A673 (cell line): ENCODE data around the gene CELSR3. TPM values are rescaled to one million over a fixed set of nuclear protein-coding genes. Genes with fewer than 3 reads are reported as not detected.

Experiments
- BruUV-seq: library from RNA; stranded (reverse); fragments of 400-500 nt; replicated peaks from 2 replicates; lab custom pipeline; 2021; lab: Mats Ljungman, UMichigan
- CTCF ChIA-PET: fragments of 300-600 bp; sonication (Branson Sonifier 250); formaldehyde crosslinking; loops from one replicate; lab custom pipeline; 2022; ENCODE audit warnings: antibody characterized with exemption; lab: Charles Lee
- POLR2A ChIA-PET: fragments of 300-600 bp; sonication (Branson Sonifier 250); formaldehyde crosslinking; loops from one replicate; lab custom pipeline; 2022; ENCODE audit warnings: antibody characterized with exemption; ENCODE audit not compliant: low non-redundant PET; lab: Charles Lee
- DNase-seq: peaks from one replicate; pipeline ENCODE4 v3.0.0-alpha.2; 2015; ENCODE audit warnings: low spot score
- H3K27ac ChIP-seq: fragments of 200-600 bp; sonication (generic); 2 replicates; pipeline ENCODE4 v1.5.1; 2016; ENCODE audit warnings: mixed run types, low read depth, mild to moderate bottlenecking, mixed read lengths, antibody characterized with exemption, low read length; ENCODE audit not compliant: poor library complexity, severe bottlenecking
- H3K27me3 ChIP-seq: fragments of 200-600 bp; sonication (generic); replicated peaks from 2 replicates; pipeline ENCODE4 v1.6.1; 2017; ENCODE audit warnings: mixed run types, low read depth, mild to moderate bottlenecking, mixed read lengths, antibody characterized with exemption, low read length; ENCODE audit not compliant: insufficient read depth, poor library complexity
- H3K36me3 ChIP-seq: fragments of 200-600 bp; sonication (generic); 2 replicates; pipeline ENCODE4 v1.6.1; 2016; ENCODE audit warnings: mixed run types, mild to moderate bottlenecking, mixed read lengths, antibody characterized with exemption, low read length; ENCODE audit not compliant: insufficient read depth, poor library complexity, severe bottlenecking
- H3K4me1 ChIP-seq: fragments of 200-600 bp; sonication (generic); 2 replicates; pipeline ENCODE4 v1.6.1; 2017; ENCODE audit warnings: mixed run types, mild to moderate bottlenecking, mixed read lengths, antibody characterized with exemption, low read length; ENCODE audit not compliant: insufficient read depth, poor library complexity, severe bottlenecking
- H3K4me3 ChIP-seq: fragments of 200-600 bp; sonication (generic); 2 replicates; pipeline ENCODE4 v1.5.1; 2016; ENCODE audit warnings: low read depth, mixed run types, mild to moderate bottlenecking, mixed read lengths, low read length; ENCODE audit not compliant: poor library complexity, severe bottlenecking
- H3K9me3 ChIP-seq: fragments of 200-600 bp; sonication (generic); 2 replicates; pipeline ENCODE4 v1.6.1; 2016; ENCODE audit warnings: mixed run types, low read depth, mild to moderate bottlenecking, mixed read lengths, antibody characterized with exemption, low read length; ENCODE audit not compliant: poor library complexity, severe bottlenecking
- CTCF ChIP-seq: fragments of 300-800, 200-600 bp; sonication (generic); conservative IDR thresholded peaks from 2 replicates; pipeline ENCODE4 v1.5.1; 2017; ENCODE audit warnings: low read depth, mild to moderate bottlenecking, antibody characterized with exemption, low read length, moderate library complexity, mixed read lengths
- EZH2 ChIP-seq: fragments of 200-600 bp; sonication (generic); IDR thresholded peaks from 2 replicates; pipeline ENCODE4 v1.6.1; 2017; ENCODE audit warnings: borderline replicate concordance, low read depth, mild to moderate bottlenecking, mixed read lengths, antibody characterized with exemption, low read length; ENCODE audit not compliant: poor library complexity, severe bottlenecking
- intact Hi-C: fragments of 100-400 bp; cut with micrococcal nuclease; formaldehyde crosslinking; loops from one replicate; pipeline ENCODE4 v1.10.0; 2022; ENCODE audit not compliant: unreplicated experiment
- total RNA-seq: library from RNA; stranded (reverse); gene quantifications from 2 replicates; pipeline ENCODE4 v1.2.3, GENCODE V29; 2021

Gene CELSR3
- total RNA-seq, 1 experiment from 2014 or later: 1.2 TPM

GRCh38 chr3:48642605-48643004 lies 20.1 kb downstream of the CELSR3 start:
- no peaks in the 10 kb centered on the region for H3K9me3 ChIP-seq
- H3K36me3 ChIP-seq: no peaks in the 10 kb centered on the region
- CTCF ChIA-PET: no interaction called here
- no peak for TF ChIP-seq CTCF
- no peak for TF ChIP-seq EZH2
- intact Hi-C loops: no loop called here
- no peaks in the 10 kb centered on the region for H3K27me3 ChIP-seq
- POLR2A ChIA-PET: no interaction called here
- no peak overlapping the region for H3K4me3 ChIP-seq
- DNase-seq: no peak
- H3K27ac ChIP-seq: no peak overlapping the region
- no peaks in the 10 kb centered on the region for H3K4me1 ChIP-seq
- BruUV-seq: no TSS peak

- Histone ChIP-seq H3K27ac (no peak overlapping the region), H3K4me3 (no peak overlapping the region), H3K27me3 (no peaks in the 10 kb centered on the region), H3K9me3 (no peaks in the 10 kb centered on the region), H3K4me1 (no peaks in the 10 kb centered on the region), H3K36me3 (no peaks in the 10 kb centered on the region)
- intact Hi-C loops: no loop called here
- no TSS peak for BruUV-seq
- ChIA-PET CTCF (no interaction called here), POLR2A (no interaction called here)
- no peak for DNase-seq
- TF ChIP-seq EZH2 (no peak), CTCF (no peak)
Measured at GRCh38 chr3:48641396-48641795, 21.3 kb downstream of the CELSR3 start.

GRCh38 chr3:48639944-48640606 lies 22.6 kb downstream of the CELSR3 start:
- ChIA-PET CTCF (no interaction called here), POLR2A (no interaction called here)

More at GRCh38 chr3:48639944-48640606, 22.6 kb downstream of the CELSR3 start:
- no peak overlapping the region for H3K27ac ChIP-seq
- TF ChIP-seq EZH2: no peak
- no peak for TF ChIP-seq CTCF
- intact Hi-C loops: no loop called here
- no peak for DNase-seq
- H3K4me1 ChIP-seq: no peaks in the 10 kb centered on the region
- H3K27me3 ChIP-seq: no peaks in the 10 kb centered on the region
- H3K36me3 ChIP-seq: no peaks in the 10 kb centered on the region
- H3K4me3 ChIP-seq: no peak overlapping the region
- H3K9me3 ChIP-seq: no peaks in the 10 kb centered on the region
- BruUV-seq: no TSS peak
